ENCODE data around the gene RAB31.
"Not testable (repeated sequence)": the region's sequence is repeated elsewhere in the genome, so short reads cannot be mapped to it uniquely, and the experiment has no call there.

The RAB31 gene

GRCh38 chr18:9708057-9708433 lies at the start of gene RAB31:
RAB31 (plus strand) TSS chr18:9708301; CDS start chr18:9708406, 105 bp downstream.
- DNase-seq (ENCODE audit: low read depth): peak; percentile 87

- no peak for DNase-seq (ENCODE audit: low read depth)
Measured at GRCh38 chr18:9659499-9660375, 48.4 kb upstream of the RAB31 start.

GRCh38 chr18:9661564-9661963 lies 46.5 kb upstream of the RAB31 start:
- peak; percentile 48 for DNase-seq (ENCODE audit: low read depth)

GRCh38 chr18:9663377-9663776 lies 44.7 kb upstream of the RAB31 start:
- DNase-seq (ENCODE audit: low read depth): no peak

GRCh38 chr18:9665314-9665713 lies 42.8 kb upstream of the RAB31 start:
- DNase-seq (ENCODE audit: low read depth): no peak

GRCh38 chr18:9666548-9666947 lies 41.6 kb upstream of the RAB31 start:
- DNase-seq (ENCODE audit: low read depth): no peak

- DNase-seq (ENCODE audit: low read depth): no peak
Measured at GRCh38 chr18:9669016-9669415, 39.1 kb upstream of the RAB31 start.

GRCh38 chr18:9671214-9671613 lies 36.9 kb upstream of the RAB31 start:
- DNase-seq (ENCODE audit: low read depth): no peak

- peak; percentile 74 for DNase-seq (ENCODE audit: low read depth)
Measured at GRCh38 chr18:9673296-9674251, 34.5 kb upstream of the RAB31 start.

- not testable (repeated sequence) for DNase-seq (ENCODE audit: low read depth)
Measured at GRCh38 chr18:9678216-9678615, 29.9 kb upstream of the RAB31 start.

GRCh38 chr18:9679125-9679524 lies 29.0 kb upstream of the RAB31 start:
- DNase-seq (ENCODE audit: low read depth): no peak

- no peak for DNase-seq (ENCODE audit: low read depth)
Measured at GRCh38 chr18:9681217-9681616, 26.9 kb upstream of the RAB31 start.

- DNase-seq (ENCODE audit: low read depth): no peak
Measured at GRCh38 chr18:9682572-9682971, 25.5 kb upstream of the RAB31 start.

- DNase-seq (ENCODE audit: low read depth): peak; percentile 76
Measured at GRCh38 chr18:9683418-9684396, 24.4 kb upstream of the RAB31 start.

- DNase-seq (ENCODE audit: low read depth): peak; percentile 88
Measured at GRCh38 chr18:9684881-9685614, 23.1 kb upstream of the RAB31 start.

- DNase-seq (ENCODE audit: low read depth): no peak
Measured at GRCh38 chr18:9685615-9685890, 22.5 kb upstream of the RAB31 start.

GRCh38 chr18:9688036-9688741 lies 19.9 kb upstream of the RAB31 start:
- no peak for DNase-seq (ENCODE audit: low read depth)

- no peak for DNase-seq (ENCODE audit: low read depth)
Measured at GRCh38 chr18:9689253-9689652, 18.8 kb upstream of the RAB31 start.

GRCh38 chr18:9690418-9691188 lies 17.5 kb upstream of the RAB31 start:
- DNase-seq (ENCODE audit: low read depth): peak; percentile 72

- DNase-seq (ENCODE audit: low read depth): no peak
Measured at GRCh38 chr18:9691235-9691634, 16.9 kb upstream of the RAB31 start.

All from fibroblast of gingiva (primary cell).